Left hindlimb (tissue), 1 donor: ENCODE data around the gene UCMA.
A peak's percentile ranks its signal among the peaks of the same experiment; 100 is the strongest.
"Not testable (repeated sequence)": the region's sequence is repeated elsewhere in the genome, so short reads cannot be mapped to it uniquely, and the experiment has no call there.

Experiments used
- DNase-seq: peaks from one replicate; pipeline ENCODE4 v3.0.0-alpha.2; 2018

The UCMA gene, protein sequence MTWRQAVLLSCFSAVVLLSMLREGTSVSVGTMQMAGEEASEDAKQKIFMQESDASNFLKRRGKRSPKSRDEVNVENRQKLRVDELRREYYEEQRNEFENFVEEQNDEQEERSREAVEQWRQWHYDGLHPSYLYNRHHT

DNA sequence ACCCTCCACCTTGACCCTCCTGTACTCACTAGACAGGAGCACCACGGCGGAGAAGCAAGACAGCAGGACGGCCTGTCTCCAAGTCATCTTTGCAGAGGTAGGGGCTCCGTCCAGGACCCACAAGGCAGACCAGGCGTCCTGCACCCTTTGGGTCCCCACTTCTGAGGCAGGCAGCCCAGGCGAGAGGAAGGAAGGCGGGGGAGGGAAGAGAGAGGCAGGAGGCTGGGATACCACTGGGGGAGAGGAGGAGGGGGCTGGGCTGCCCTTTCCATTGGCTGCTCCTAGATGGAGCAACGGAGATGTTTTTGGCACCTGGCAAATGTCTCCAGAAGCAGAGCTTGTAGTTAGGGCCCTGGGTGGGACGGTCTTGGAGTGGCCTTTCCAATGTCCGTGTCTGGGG lies at the start of gene UCMA:
UCMA (minus strand) TSS at position 203 of the 400 bp plus-strand sequence; CDS start at position 87, 116 bp downstream.
- peak; percentile 45 for DNase-seq

DNA sequence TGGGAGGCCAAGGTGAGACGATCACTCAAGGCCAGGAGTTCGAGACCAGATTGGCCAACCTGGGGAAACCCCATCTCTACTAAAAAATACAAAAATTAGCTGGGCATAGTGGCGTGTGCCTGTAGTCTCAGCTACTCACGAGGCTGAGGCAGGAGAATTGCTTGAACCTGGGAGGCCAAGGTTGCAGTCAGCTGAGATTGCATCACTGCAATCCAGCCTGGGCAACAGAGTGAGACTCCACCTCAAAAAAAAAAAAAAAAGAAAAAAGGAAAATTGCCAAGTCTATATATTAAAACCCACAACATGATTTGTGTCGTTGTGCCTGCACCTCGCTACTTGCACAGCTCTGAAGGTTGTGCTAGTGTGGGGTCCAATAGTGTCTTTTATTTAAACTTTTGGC lies 48.2 kb upstream of the UCMA start:
- DNase-seq, result not testable (repeated sequence)

DNA sequence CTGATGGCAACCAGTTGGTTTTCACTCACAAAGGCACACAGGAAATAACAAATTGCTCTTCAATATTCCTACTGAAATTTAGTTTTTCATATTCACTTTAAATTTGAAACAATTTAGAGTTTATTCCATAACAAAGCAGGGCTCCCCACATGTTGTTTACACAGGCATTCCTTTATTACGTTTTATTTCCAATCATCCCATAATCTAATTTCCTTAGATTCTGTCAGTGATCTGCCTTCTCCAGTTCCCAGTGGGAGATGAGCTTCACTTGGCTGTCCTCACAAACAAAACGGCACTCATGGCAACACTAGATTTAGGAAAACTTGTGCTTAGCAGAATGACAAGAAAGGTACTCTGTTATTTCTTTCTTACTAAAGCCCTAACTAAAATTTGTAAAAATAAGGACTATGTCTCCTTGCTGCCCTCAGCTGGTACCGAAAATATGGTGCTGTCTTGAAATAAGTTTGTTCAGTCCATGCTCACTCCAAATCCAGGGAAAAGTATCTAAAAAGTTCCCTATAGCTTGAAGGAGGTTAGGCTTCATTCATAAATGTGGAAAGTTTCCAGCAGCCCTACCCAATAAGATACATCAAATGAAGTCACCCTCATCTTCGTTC lies 42.7 kb upstream of the UCMA start:
- no peak for DNase-seq

DNA sequence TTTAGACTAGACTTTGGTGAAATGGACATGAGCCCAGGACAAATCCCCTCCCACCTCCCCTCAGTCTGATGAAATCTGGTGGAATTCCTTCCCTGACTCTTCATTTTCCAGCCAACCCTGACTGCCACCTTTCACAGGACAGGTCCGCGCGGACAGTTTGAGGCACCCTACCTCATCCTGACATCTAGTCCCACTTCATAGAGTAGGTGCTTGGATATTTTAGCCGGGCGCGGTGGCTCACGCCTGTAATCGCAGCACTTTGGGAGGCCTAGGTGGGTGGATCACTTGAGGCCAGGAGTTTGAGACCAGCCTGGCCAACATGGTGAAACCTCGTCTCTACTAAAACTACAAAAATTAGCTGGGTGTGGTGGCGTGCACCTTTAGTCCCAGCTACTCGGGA lies 42.0 kb upstream of the UCMA start:
- DNase-seq, result not testable (repeated sequence)

DNA sequence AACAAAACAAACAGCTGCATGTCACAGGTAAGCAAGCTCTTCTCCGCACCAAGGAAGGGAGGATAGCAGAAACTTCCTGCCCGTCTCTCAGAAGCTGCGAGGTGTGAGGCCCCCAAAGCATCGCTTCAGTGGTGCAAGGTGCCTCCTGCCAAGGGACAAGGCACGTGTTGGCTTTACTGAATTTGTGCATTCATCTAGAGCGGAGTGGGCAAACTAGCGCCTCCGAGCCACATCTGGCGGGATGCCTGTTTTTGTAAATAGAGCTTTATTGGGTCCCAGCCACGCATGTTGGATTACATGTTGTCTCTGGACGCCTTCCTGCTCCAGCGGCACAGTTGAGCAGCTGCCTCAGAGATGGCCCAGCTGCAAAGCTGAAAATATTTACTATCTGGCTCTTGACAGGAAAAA lies 38.0 kb upstream of the UCMA start:
- peak; percentile 85 for DNase-seq

DNA sequence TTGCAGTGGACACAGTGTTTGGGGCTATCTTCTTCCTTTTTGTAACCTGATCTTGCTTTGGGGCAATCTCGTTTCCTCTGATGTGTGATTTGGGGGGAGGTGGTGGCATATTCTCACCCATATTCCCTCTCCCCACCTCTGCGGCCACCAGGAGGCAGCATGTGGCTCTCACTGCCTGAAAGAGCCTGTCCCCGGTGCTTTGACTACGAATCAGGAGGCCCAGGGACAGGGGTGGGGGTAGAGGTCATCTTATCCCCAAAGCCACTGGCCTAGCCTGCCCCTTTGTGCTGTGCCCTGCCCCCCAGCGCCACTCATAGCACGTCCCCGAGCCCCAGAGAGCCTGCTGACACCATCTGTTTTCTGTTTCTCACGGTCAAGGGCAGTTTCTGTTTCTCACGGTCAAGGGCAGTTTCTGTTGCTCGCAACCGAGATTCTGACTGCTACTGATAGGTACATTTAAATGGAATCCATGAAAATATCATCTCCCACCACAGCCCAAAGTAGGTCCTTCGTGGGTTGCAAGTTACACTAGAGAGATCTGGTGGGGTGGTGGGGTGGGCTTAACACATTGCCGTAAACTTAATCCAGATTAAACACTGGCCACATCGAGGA lies 37.5 kb upstream of the UCMA start:
- DNase-seq, result peak; percentile 36

DNA sequence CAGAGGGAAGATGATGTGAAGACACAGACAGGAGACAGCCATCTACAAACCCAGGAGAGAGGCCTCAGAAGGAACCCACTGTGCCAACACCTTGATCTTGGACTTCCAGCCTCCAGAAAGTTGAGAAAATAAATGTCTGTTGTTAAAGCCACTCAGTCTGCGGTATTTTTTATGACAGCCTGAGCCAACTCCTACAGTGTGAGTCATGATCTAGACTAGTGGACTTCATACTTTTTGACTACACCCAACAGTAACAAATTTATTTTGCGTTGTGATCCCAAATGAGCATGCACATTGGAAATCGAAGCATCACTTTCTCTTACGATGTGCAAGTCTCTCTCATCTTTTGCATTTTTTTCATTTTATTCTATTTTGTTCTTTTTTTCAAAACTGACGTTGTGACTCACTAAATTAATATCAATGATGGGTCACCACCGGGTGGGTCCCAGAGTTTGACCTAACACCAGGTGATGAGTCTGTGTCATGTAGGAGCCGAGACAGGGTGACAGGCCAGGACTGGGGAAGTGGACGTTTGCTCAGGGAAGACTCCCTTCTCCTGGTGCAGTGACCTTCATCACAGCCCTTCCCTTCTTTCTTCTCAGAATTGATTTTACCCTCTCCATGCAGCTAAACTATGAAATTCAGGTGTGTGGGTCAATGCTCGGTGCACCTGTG lies 36.8 kb upstream of the UCMA start:
- no peak for DNase-seq

DNA sequence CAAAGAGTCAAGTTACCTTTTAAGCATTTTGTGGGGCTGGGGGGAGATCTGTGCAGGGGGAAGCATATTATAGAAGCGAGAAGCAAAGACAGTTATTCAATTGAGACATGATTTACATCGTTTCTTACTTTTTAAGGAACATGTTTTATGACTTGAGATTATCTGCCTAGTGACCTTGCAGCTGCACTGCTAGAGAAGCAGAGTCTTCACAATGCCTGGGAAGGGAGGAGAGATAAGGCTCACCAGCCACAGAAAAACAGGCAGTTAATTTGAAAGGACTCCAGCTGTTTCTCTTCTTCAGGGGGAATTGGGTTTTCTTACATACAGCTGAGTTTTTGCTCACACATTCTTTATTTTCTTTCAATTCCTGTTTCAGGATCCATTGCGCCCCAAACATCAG lies 34.7 kb upstream of the UCMA start:
- no peak for DNase-seq

DNA sequence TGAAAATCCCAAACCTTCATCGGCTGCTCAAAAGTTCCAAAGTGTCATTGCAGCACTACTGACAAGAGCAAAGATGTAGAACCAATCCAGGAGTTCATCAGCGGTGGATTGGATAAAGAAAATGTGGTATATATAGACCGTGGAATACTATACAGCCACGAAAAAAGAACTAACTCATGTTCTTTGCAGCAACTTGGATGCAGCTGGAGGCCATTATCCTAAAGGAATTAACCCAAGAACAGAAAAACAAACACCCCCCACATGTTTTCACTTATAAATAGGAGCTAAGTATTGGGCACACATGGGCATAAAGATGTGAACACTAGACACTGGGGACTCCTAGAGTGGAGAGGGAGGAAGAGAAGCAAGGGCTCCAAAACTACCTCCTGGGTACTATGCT lies 34.1 kb upstream of the UCMA start:
- DNase-seq, result no peak

DNA sequence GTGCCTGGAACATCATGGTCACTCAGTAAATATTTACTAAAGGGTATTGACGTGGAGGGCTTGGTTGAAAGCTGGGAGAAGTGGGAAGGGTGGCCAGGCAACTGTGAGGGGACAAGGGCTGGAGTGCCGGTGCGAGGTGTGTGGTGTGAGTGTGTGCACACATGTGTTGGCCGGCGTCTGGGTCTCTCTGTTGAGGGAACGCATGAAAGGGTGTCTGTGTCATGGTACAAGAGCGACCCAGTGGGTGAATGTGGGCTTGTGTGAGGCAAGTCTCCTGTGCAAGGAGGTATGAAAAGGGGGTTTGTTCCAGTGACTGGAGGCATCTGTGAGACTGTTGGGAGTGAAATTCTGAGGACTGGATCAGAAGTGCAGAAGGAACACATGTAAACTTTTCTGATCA lies 29.4 kb upstream of the UCMA start:
- DNase-seq, result peak; percentile 59

DNA sequence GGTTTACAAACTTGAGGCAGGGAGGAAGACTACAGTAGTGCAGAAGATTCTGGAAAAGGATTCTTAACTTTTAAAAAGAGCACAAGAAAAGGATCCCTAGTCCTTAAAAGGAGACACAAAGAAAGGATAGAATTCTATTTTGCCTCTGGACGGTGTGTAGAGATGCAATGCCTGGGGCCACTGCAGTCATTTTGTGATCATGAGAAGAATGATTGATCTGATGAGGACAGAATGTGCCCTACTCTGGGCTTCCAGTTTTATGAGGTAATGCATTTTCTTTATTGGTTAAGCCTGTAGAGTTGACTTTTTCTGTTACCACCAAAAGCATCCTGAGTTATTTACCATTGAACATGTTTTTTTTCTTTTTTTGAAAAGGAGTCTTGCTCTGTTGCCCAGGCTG lies 28.3 kb upstream of the UCMA start:
- DNase-seq, result no peak

DNA sequence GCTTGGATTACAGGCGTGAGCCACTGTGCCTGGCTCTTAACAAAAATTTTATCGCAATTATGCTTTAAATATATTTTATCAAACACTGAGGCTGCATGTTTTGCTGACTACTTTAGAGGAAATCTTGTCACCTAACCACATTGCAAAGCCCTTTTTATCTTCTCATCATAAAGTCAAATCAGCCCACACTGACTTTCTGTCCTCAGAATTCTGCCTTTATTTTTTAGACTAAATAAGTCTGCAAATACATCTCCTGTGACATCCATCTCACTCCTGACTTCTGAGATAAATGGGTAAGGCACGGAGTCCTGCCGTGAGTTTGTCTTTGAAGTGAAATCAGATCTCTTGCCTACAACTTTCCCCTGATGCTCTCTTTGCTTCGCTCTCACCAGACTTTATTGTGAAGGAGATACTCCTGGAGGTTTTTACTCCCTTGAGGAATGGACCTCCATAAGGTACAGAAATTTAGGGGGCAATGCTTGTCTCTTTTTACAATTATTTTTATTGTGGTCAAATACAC lies 23.5 kb upstream of the UCMA start:
- DNase-seq, result no peak

DNA sequence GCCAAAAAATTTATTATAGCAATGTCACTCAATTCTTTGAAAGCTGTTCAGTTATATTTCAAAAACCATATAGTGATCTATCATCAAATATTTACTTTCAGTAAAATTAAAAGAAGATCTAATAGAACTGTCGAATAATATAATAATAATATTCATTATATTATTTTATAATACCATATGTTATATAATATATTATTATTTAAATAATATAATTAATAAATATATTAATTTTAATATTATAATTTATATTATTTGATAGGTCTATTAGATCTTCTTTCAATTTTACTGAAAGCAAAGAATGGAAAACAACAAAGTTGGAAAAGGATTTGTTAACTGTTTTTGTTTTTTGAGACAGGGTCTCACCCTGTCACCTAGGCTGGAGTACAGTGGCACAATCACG lies 22.5 kb upstream of the UCMA start:
- DNase-seq, result no peak

DNA sequence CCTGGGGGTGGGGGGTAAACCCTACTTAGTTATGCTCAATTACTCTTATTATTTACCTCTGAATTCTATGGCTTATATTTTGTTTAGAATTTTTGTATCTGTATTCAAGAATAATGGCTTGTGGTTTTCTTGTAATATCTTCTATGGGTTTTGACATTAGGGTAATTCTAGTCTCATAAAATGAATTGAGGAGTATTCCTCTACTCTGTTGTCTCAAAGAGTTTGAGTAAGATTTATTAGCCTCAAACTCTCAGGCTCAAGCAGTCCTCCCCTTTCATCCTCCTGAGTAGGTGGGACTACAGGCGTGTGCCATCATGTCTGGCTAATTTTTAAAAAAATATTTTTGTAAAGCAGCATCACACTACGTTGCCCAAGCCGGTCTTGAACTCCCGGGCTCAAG lies 19.6 kb upstream of the UCMA start:
- DNase-seq, result no peak

DNA sequence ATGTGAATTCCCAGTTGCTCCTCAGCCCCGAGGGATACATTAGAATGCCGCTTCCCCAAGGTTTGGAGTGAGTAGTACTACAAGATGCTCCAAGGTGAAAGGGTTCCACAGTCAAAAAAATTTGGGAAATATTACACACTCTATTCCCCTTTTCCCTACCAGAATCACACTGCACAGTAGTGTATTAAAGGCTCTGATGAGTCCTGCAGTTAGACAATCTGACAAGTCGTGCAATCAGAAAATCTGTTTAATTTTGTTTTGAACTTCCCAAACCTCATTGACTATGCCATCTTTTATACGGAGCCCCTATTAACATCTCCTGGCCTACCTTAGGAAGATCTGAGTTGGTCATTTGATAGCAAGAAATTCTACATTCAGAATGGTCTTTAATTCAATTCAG lies 13.6 kb upstream of the UCMA start:
- no peak for DNase-seq

DNA sequence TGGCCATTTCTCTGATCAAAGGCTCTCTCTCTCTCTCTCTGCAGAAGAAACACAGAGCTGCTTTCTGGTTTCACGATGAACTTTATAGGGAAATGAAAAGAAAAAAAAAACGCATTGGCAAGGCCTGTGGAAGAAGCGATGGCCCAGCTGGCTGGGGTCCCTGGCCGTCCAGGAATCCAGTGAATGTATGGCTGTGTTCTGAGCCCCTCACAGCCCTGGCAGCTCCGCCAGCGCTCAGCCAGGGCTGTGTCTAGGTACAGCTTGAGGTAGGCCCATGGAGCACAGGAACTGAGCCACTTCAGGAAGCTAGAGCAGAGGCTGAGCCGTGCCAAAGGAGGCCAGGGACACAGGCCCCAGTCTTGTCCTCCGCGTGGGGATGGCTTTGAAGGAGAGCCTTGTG lies 13.1 kb upstream of the UCMA start:
- DNase-seq, result peak; percentile 79

DNA sequence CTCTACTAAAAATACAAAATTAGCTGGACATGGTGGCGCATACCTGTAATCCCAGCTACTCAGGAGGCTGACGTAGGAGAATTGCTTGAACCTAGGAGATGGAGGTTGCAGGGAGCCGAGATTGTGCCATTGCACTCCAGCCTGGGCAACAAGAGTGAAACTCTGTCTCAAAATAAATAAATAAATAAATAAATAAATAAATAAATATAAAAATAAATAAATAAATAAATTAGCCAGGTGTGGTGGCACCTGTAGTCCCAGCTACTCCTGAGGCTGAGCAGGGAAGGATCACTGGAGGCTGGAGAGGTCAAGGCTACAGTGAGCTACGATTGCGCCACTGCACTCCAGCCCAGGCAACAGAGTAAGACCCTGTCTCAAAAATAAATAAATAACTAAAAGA lies 8.1 kb upstream of the UCMA start:
- not testable (repeated sequence) for DNase-seq

DNA sequence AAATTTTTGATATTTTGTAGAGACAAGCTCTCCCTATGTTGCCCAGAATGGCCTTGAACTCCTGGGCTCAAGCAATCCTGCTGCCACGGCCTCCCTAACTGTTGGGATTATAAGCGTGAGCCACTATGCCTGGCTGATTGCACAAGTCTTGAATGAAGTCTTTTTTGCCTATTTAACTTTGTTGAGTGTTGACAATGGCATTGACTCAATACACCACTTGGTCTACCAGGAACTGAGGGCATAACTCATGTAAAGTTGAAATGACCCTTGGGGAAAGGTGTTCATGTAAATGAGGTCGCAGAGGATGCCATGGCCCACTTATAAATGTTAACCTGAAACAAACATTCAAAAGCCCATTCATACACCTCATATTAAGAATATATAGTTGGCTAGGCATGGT lies 7.4 kb upstream of the UCMA start:
- no peak for DNase-seq

DNA sequence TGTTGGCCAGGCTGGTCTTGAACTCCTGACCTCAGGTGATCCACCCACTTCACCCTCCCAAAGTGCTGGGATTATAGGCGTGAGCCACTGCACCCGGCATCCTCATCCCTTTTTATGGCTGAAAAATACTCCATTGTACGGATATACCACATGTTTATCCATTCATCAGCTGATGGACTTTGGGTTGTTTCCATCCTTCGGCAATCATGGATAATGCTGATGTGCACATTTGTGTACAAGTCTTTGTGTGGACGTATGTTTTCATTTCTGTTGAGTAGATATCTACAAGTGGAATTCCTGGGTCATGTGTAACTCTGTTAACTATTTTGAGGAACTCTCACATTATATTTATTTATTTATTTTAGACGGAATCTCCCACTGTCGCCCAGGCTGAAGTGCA lies 5.7 kb upstream of the UCMA start:
- DNase-seq, result no peak

DNA sequence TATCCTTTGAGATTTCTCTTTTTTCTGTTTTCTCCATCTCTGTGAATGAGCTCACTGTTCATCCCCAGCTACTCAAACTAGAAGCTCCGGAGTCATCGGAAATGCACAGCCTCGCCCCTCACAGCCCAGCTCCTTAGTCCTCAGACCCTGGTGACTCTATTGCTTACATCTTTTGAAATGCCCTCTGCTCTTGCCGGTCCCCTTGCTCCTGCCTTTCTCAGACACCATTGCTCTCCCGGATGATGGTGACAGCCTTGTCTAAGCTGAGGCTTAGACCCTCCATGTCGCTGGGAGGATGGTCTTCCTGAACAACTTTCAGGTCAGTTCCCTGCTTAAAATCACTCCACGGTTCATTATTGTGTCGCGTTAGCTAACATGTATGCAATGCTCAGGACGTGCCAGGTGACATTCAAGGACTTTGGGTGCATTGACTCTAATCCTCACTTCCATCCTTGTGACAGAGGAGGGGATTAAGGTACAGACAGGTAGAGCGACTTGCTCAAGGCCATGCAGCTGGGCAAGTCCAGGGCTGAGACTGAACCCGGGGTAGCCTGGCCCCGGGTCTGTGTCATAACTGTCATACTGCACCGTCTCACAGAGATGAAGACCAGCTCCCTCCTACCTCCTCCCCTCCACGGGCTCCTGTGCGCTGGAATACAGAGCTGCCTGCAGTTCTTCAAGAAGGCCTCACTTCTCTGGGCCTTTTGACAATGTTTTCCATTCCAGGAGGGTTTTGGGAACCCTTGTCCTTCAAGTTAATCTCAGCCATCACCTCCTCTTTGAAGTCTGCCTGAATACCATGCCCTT lies 4.3 kb upstream of the UCMA start:
- DNase-seq, result no peak

DNA sequence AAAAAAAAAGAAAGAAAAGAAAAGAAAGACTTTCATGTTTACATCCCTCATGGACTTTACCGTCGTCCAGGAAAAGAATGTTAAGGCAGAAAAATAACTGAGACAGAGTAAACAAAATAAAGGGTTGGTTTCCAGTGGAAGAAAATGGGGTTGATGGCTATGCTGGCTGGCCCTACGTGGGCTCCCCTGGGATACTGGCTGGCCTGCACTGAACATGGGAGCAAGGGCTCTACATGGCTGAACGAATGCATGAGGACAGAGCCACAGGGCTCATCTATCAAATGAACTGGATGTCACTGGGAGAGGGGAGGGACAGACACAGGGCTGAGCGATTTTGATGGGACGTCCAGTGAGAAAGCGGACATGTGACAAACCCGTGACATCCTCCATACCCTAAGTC lies 2.5 kb upstream of the UCMA start:
- DNase-seq, result no peak

DNA sequence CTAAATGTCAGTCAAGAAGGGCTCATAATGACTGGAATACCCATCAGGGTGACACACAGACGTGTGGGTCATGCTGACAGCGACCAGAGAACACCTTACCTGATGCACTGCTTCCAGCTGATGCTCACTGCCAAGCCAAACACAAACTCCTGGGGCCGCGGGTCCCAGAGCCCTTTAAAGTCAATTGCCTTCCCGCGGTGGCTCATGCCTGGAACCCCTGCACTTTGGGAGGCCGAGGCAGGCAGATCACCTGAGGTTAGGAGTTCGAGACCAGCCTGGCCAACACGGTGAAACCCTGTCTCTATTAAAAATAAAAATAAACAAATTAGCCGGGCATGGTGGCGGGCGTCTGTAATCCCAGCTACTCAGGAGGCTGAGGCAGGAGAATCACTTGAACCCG lies 562 bp upstream of the UCMA start:
- not testable (repeated sequence) for DNase-seq

DNA sequence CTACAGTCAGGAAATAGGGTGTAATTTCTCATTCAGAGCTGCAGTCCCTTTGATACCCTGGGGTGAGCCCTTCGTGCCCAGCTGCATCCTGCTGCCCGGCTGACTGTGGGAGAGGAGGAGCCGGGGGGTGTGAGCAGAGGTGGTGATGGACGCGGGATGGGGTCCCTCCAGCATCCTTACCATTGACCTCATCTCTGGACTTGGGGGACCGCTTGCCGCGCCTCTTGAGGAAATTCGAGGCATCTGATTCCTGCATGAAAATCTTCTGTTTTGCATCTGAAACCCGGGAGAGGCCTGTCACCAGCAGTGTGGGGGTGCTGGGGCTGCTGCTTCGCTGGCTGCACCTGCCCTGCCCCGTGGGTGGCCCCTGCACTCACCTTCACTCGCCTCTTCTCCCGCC lies 816 bp downstream of the UCMA start:
- no peak for DNase-seq
